GM21825 (cell line): Measurements from ENCODE around the gene WDR45B.

Source experiments
- ATAC-seq: cut with Tn5 transposase; IDR thresholded peaks from one replicate; pipeline ENCODE4 v1.9.1; 2021; ENCODE audit warnings: mild to moderate bottlenecking, moderate library complexity; ENCODE audit not compliant: unreplicated experiment

Gene WDR45B

GRCh38 chr17:82602986-82603710, 45.1 kb downstream of the WDR45B start:
- no peak for ATAC-seq

GRCh38 chr17:82602487-82602886, 45.8 kb downstream of the WDR45B start:
- ATAC-seq: no peak

- ATAC-seq: no peak
Observed at GRCh38 chr17:82601447-82602000, 46.7 kb downstream of the WDR45B start.

- ATAC-seq: no peak
Observed at GRCh38 chr17:82600731-82601446, 47.4 kb downstream of the WDR45B start.

GRCh38 chr17:82599674-82600661, 48.3 kb downstream of the WDR45B start:
- no peak for ATAC-seq

- no peak for ATAC-seq
Observed at GRCh38 chr17:82598256-82599119, 49.8 kb downstream of the WDR45B start.

GRCh38 chr17:82596837-82597672, 51.2 kb downstream of the WDR45B start:
- no peak for ATAC-seq

- ATAC-seq: no peak
Observed at GRCh38 chr17:82596296-82596695, 51.9 kb downstream of the WDR45B start.

- ATAC-seq: no peak
Observed at GRCh38 chr17:82595893-82596292, 52.4 kb downstream of the WDR45B start.

- no peak for ATAC-seq
Observed at GRCh38 chr17:82594571-82594970, 53.7 kb downstream of the WDR45B start.

GRCh38 chr17:82593590-82594087, 54.6 kb downstream of the WDR45B start:
- no peak for ATAC-seq

- no peak for ATAC-seq
Observed at GRCh38 chr17:82592767-82593589, 55.3 kb downstream of the WDR45B start.

GRCh38 chr17:82592289-82592766, 55.9 kb downstream of the WDR45B start:
- ATAC-seq: no peak

- ATAC-seq: no peak
Observed at GRCh38 chr17:82590881-82591539, 57.2 kb downstream of the WDR45B start.

- ATAC-seq: no peak
Observed at GRCh38 chr17:82590216-82590615, 58.0 kb downstream of the WDR45B start.

- no peak for ATAC-seq
Observed at GRCh38 chr17:82589851-82590180, 58.4 kb downstream of the WDR45B start.
